Osteoblast (primary cell): ENCODE data around the gene PTGER1. TPM values are rescaled to one million over a fixed set of nuclear protein-coding genes. Genes with fewer than 3 reads are reported as not detected.
A peak's percentile ranks its signal among the peaks of the same experiment; 100 is the strongest.

ENCODE experiments used
- DNase-seq: peaks from one replicate; pipeline ENCODE4 v3.0.0; 2011; ENCODE audit warnings: low spot score, mixed read lengths; ENCODE audit not compliant: insufficient read length; ENCODE audit errors: missing footprints
- H2AFZ ChIP-seq: 2 replicates; pipeline ENCODE4 v1.6.0; 2011; ENCODE audit warnings: mild to moderate bottlenecking, low read length
- H3K27ac ChIP-seq: 2 replicates; pipeline ENCODE4 v1.5.1; 2011; ENCODE audit warnings: mild to moderate bottlenecking, low read depth, low read length, moderate library complexity
- H3K27me3 ChIP-seq: 2 replicates; pipeline ENCODE4 v1.6.0; 2012; ENCODE audit warnings: mild to moderate bottlenecking, control low read depth, inconsistent platforms, low read length, moderate library complexity; ENCODE audit not compliant: insufficient read depth
- H3K36me3 ChIP-seq: 2 replicates; pipeline ENCODE4 v1.5.1; 2011; ENCODE audit warnings: mild to moderate bottlenecking, low read length, control low read depth, moderate library complexity; ENCODE audit not compliant: insufficient read depth
- H3K4me1 ChIP-seq: 2 replicates; pipeline ENCODE4 v1.5.1; 2011; ENCODE audit warnings: mild to moderate bottlenecking, low read length, control low read depth, moderate library complexity; ENCODE audit not compliant: insufficient read depth
- H3K4me2 ChIP-seq: 2 replicates; pipeline ENCODE4 v1.6.0; 2011; ENCODE audit warnings: mild to moderate bottlenecking, low read length; ENCODE audit not compliant: insufficient read depth
- H3K4me3 ChIP-seq: fragments of 200-600 bp; sonication (generic); 3 replicates; pipeline ENCODE4 v1.5.1; 2012; ENCODE audit warnings: mild to moderate bottlenecking, low read length, inconsistent platforms; ENCODE audit not compliant: insufficient read depth
- H3K79me2 ChIP-seq: 2 replicates; pipeline ENCODE4 v1.6.0; 2012; ENCODE audit warnings: mild to moderate bottlenecking, low read length, control low read depth, inconsistent platforms; ENCODE audit not compliant: insufficient read depth
- H3K9me3 ChIP-seq: 2 replicates; pipeline ENCODE4 v1.5.1; 2011; ENCODE audit warnings: low read depth, low read length, control low read depth
- H4K20me1 ChIP-seq: 2 replicates; pipeline ENCODE4 v1.6.0; 2012; ENCODE audit warnings: mild to moderate bottlenecking, low read length, control low read depth; ENCODE audit not compliant: insufficient read depth
- total RNA-seq: library from RNA; depleted of rRNA; stranded (reverse); fragments of >200 nt; gene quantifications from 2 replicates; pipeline ENCODE4 v1.2.3, GENCODE V29; 2012
- TF ChIP-seq, protein P1 (sequence below): IDR thresholded peaks from 2 replicates; pipeline ENCODE4 v1.5.1; 2011; ENCODE audit warnings: mild to moderate bottlenecking, low read depth, low read length, moderate library complexity; ENCODE audit errors: extremely low read depth

Gene PTGER1
- total RNA-seq, 1 donor = 0.72 TPM

DNA sequence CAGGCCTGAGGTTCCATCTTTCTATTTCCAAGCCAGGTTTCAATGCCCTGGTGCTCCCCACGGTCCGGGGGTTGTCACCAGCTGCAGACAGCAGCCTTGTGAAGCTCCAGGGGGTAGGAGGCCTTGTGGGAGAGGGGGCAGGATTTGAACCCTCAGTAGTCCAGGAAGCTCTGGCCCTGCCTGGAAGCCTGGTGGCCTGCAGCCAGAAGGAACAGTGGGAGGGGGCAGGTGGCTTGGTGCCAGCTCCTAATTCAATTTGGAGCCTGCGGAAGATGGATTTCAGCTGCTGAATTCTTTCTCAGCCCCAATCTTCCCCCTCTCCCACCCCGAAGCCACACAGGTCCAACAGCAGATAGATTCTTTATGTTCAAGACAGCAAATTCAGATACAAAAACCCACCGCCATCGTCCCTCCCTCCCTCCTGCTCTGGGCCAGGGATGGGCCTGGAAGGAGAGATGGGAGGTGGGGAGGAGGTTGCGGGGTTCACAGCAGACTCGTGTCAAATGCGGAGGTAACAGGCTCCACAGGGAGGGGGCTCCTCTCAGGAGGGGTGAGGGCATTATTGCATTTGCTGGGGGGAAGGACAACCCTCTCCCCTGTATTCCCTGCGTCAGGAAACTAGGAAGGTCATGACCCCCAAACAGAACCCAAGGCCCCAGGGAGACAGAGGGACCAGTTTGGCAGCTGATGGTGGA, 2.4 kb upstream of the PTGER1 start:
- TF ChIP-seq, protein P1, sequence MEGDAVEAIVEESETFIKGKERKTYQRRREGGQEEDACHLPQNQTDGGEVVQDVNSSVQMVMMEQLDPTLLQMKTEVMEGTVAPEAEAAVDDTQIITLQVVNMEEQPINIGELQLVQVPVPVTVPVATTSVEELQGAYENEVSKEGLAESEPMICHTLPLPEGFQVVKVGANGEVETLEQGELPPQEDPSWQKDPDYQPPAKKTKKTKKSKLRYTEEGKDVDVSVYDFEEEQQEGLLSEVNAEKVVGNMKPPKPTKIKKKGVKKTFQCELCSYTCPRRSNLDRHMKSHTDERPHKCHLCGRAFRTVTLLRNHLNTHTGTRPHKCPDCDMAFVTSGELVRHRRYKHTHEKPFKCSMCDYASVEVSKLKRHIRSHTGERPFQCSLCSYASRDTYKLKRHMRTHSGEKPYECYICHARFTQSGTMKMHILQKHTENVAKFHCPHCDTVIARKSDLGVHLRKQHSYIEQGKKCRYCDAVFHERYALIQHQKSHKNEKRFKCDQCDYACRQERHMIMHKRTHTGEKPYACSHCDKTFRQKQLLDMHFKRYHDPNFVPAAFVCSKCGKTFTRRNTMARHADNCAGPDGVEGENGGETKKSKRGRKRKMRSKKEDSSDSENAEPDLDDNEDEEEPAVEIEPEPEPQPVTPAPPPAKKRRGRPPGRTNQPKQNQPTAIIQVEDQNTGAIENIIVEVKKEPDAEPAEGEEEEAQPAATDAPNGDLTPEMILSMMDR = no peak
- no peak overlapping the region for H3K27ac ChIP-seq

GRCh38 chr19:14476673-14477401, 1.7 kb upstream of the PTGER1 start:
- H3K9me3 ChIP-seq = no peaks in the 10 kb centered on the region
- DNase-seq = peak; percentile 99
- TF ChIP-seq, protein P1 = no peak
- peaks cover 9% of the 10 kb centered on the region for H3K27me3 ChIP-seq
- peaks cover 18% of the 10 kb centered on the region for H3K36me3 ChIP-seq
- H2AFZ ChIP-seq = no peak overlapping the region
- no peak overlapping the region for H3K27ac ChIP-seq
- H3K4me2 ChIP-seq = peak overlapping the region; percentile 47
- H3K4me3 ChIP-seq = no peak overlapping the region
- H3K4me1 ChIP-seq = peaks cover 24% of the 10 kb centered on the region
- peaks cover 41% of the 10 kb centered on the region for H4K20me1 ChIP-seq
- peaks cover under 1% of the 10 kb centered on the region for H3K79me2 ChIP-seq

More for the DNA sequence above, 2.4 kb upstream of the PTGER1 start:
- H3K36me3 ChIP-seq = peaks cover 24% of the 10 kb centered on the region
- H3K79me2 ChIP-seq = peaks cover 8% of the 10 kb centered on the region
- H3K4me1 ChIP-seq = peaks cover 22% of the 10 kb centered on the region
- peaks cover 45% of the 10 kb centered on the region for H4K20me1 ChIP-seq
- no peak overlapping the region for H3K4me2 ChIP-seq
- H3K4me3 ChIP-seq = no peak overlapping the region
- H3K27me3 ChIP-seq = peaks cover 9% of the 10 kb centered on the region
- peak; percentile 92 for DNase-seq
- H2AFZ ChIP-seq = no peak overlapping the region
- no peaks in the 10 kb centered on the region for H3K9me3 ChIP-seq

- peaks cover 18% of the 10 kb centered on the region for H3K36me3 ChIP-seq
- H3K4me2 ChIP-seq = no peak overlapping the region
- TF ChIP-seq, protein P1 = no peak
Measured at GRCh38 chr19:14476327-14476672, 1.1 kb upstream of the PTGER1 start.

DNA sequence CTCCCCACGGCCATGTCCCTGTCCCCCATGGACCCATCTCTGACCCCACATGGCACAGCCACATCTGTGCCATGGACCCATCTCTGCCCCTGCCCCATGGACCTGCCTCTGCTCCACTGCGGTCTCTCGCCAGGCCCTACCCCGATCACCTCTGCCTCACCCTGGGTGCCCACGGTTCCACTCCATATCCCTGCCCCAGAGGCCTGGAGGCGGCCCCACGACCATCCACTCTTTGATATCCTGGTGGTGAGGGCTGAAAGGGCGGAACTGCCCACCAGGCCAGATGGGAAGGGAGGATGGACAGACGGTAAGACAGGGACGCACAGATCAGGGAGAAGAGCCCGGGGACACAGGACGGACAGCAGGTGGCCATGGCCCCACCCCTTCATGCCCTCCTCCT, 327 bp downstream of the PTGER1 start:
- H3K4me3 ChIP-seq = peak overlapping the region; percentile 28
- no peaks in the 10 kb centered on the region for H3K79me2 ChIP-seq
- H3K27ac ChIP-seq = no peak overlapping the region

More at GRCh38 chr19:14476327-14476672, 1.1 kb upstream of the PTGER1 start:
- H3K4me3 ChIP-seq = no peak overlapping the region
- peaks cover 24% of the 10 kb centered on the region for H3K4me1 ChIP-seq
- H2AFZ ChIP-seq = no peak overlapping the region
- H3K79me2 ChIP-seq = no peaks in the 10 kb centered on the region
- H4K20me1 ChIP-seq = peaks cover 39% of the 10 kb centered on the region
- H3K27me3 ChIP-seq = peaks cover 9% of the 10 kb centered on the region
- no peaks in the 10 kb centered on the region for H3K9me3 ChIP-seq
- no peak for DNase-seq
- H3K27ac ChIP-seq = no peak overlapping the region

More for the DNA sequence above, 327 bp downstream of the PTGER1 start:
- Histone ChIP-seq H3K4me1 (peaks cover 24% of the 10 kb centered on the region), H3K36me3 (peaks cover 18% of the 10 kb centered on the region), H3K9me3 (no peaks in the 10 kb centered on the region), H4K20me1 (peaks cover 31% of the 10 kb centered on the region), H3K27me3 (peaks cover 9% of the 10 kb centered on the region), H3K4me2 (peak overlapping the region; percentile 51), H2AFZ (no peak overlapping the region)
- DNase-seq = peak; percentile 87
- TF ChIP-seq, protein P1 = no peak
